Peyer's patch (tissue), 4 donors: ENCODE measurements around the gene EFEMP1.

Experiments used
- POLR2A ChIP-seq, 2 donors: fragments of 450-650 bp; IDR thresholded peaks; one replicate each; pipeline ENCODE4 v1.5.1; 2017; ENCODE audit warnings: antibody characterized with exemption in 2 of 2, mild to moderate bottlenecking in 2 of 2, moderate library complexity in 2 of 2
- TF ChIP-seq, protein P1 (sequence below), 6 experiments: fragments of 450-650 bp in 4 of 6; fragments of 200-600 bp in 2 of 6; sonication (generic) in 1 of 6; IDR thresholded peaks; one replicate each; pipeline ENCODE4 v1.5.1; 2017 to 2019; ENCODE audit warnings: antibody characterized with exemption in 6 of 6, mild to moderate bottlenecking in 3 of 6, moderate library complexity in 1 of 6

DNA sequence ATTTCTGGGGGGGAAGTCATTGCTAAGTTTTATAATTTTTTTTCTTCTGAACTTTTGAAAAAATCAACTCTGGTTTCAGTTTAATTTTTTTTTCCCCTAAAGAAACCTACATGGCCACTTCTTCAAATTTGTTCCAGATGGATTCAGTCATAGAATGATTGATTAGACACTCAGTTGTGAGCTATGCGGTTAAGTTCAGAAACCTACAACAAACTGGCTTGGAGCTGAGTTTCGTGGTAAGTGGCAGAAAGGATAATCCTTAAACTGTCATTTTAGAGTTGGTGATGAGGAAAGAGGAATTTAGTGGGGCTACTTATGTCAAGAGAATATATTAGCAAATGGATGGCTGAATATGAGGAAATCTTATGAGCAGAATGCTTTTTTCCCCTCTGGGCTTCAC, 23.7 kb downstream of the EFEMP1 start:
- TF ChIP-seq, protein P1, sequence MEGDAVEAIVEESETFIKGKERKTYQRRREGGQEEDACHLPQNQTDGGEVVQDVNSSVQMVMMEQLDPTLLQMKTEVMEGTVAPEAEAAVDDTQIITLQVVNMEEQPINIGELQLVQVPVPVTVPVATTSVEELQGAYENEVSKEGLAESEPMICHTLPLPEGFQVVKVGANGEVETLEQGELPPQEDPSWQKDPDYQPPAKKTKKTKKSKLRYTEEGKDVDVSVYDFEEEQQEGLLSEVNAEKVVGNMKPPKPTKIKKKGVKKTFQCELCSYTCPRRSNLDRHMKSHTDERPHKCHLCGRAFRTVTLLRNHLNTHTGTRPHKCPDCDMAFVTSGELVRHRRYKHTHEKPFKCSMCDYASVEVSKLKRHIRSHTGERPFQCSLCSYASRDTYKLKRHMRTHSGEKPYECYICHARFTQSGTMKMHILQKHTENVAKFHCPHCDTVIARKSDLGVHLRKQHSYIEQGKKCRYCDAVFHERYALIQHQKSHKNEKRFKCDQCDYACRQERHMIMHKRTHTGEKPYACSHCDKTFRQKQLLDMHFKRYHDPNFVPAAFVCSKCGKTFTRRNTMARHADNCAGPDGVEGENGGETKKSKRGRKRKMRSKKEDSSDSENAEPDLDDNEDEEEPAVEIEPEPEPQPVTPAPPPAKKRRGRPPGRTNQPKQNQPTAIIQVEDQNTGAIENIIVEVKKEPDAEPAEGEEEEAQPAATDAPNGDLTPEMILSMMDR (IDR thresholded peaks at IDR 0.05) = no peak
- no peak for TF ChIP-seq POLR2A (IDR thresholded peaks at IDR 0.05)
